Mammary epithelial cell (primary cell): ENCODE data around the gene ALOX12B.

Experiments
- EZH2 ChIP-seq: IDR thresholded peaks from 2 replicates; pipeline ENCODE4 v1.6.1; 2012; ENCODE audit warnings: low read length, inconsistent platforms, borderline replicate concordance
- TF ChIP-seq, protein P1 (sequence below), 2 donors: IDR thresholded peaks in 1 of 2; conservative IDR thresholded peaks in 1 of 2; 2 replicates each; pipeline ENCODE4 v1.5.1; 2011 to 2012; ENCODE audit warnings: inconsistent platforms in 2 of 2, low read length in 2 of 2, mild to moderate bottlenecking in 2 of 2, control low read depth in 1 of 2, low read depth in 1 of 2; ENCODE audit not compliant: insufficient read depth in 1 of 2; ENCODE audit errors: extremely low read depth in 1 of 2

- TF ChIP-seq, protein P1, sequence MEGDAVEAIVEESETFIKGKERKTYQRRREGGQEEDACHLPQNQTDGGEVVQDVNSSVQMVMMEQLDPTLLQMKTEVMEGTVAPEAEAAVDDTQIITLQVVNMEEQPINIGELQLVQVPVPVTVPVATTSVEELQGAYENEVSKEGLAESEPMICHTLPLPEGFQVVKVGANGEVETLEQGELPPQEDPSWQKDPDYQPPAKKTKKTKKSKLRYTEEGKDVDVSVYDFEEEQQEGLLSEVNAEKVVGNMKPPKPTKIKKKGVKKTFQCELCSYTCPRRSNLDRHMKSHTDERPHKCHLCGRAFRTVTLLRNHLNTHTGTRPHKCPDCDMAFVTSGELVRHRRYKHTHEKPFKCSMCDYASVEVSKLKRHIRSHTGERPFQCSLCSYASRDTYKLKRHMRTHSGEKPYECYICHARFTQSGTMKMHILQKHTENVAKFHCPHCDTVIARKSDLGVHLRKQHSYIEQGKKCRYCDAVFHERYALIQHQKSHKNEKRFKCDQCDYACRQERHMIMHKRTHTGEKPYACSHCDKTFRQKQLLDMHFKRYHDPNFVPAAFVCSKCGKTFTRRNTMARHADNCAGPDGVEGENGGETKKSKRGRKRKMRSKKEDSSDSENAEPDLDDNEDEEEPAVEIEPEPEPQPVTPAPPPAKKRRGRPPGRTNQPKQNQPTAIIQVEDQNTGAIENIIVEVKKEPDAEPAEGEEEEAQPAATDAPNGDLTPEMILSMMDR (conservative IDR thresholded peaks at IDR 0.05 in 1 of 2, IDR thresholded peaks at IDR 0.05 in 1 of 2; ENCODE audit: extremely low read depth in 1 of 2, insufficient read depth in 1 of 2, low read depth in 1 of 2, low read length in 2 of 2) = no peak
- TF ChIP-seq EZH2 = no peak
Measured at GRCh38 chr17:8087952-8088230, 375 bp upstream of the ALOX12B start.
